IPS-18c (cell line): ENCODE measurements around the gene FAM169A.
"Not testable (repeated sequence)": the region's sequence is repeated elsewhere in the genome, so short reads cannot be mapped to it uniquely, and the experiment has no call there.

Source experiments
- H3K4me3 ChIP-seq: 2 replicates; pipeline ENCODE4 v1.7.0; 2013; ENCODE audit warnings: low read depth, mild to moderate bottlenecking, low read length, moderate library complexity; ENCODE audit not compliant: insufficient read depth
- H3K9me3 ChIP-seq: one replicate; pipeline ENCODE4 v1.6.1; 2013; ENCODE audit warnings: mild to moderate bottlenecking, low read length, moderate library complexity; ENCODE audit not compliant: control insufficient read depth, insufficient read depth

The FAM169A gene

DNA sequence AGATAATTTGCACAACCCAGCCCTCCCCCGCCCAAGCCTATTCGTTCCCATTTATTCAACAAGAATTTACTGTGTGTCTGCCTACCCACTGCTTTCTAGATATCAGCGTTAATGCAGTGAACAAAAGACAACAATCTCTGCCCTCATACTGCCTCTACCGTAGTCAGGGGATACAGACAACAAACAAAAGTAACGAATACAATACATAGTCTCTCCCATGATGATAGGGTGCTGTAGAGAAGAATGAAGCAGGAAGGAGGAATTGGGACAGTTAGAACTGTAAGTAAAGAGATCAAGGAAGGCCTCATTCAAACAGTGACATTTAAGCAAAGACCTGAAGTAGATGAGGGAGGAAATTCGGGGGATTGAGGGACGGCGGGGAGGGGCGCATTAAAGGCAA, 101.0 kb downstream of the FAM169A start:
- H3K4me3 ChIP-seq = no peak overlapping the region
- H3K9me3 ChIP-seq = no peaks in the 10 kb centered on the region

DNA sequence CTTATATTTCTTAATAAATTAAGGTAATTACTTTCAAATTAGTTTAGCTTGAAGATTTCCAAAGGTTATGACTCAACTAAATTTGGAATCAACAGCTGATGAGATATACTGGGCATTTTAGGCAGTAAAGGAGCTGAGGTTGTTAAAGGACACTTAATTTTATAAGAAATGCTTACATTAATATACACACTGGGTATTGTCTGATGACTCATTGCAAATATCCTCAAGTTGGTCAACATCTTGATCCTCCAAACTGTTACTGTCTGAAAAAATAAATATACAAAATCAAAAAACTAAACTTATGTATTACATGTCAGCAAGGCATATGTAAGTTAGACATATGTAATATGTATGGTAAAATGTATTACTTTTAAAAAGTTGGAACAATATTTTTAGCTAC, 102.7 kb downstream of the FAM169A start:
- Histone ChIP-seq H3K4me3 (no peak overlapping the region), H3K9me3 (no peaks in the 10 kb centered on the region)

DNA sequence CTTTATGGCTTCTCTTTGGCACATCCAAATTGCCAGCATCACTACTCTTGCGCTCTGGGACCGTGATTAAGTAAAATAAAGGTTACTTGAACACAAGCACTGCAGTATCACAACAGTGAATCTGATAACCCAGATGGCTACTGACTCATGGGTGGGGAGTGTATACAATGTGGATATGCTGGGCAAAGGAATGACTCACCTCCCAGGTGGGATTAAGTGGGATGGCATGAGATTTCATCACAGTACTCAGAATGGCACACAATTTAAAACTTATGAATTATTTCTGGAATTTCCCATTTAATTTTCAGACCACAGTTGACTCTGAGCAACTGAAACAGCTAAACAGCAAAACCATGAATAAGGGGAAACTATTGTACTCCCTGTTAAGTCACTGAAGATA, 103.6 kb downstream of the FAM169A start:
- H3K9me3 ChIP-seq = no peaks in the 10 kb centered on the region
- H3K4me3 ChIP-seq = no peak overlapping the region

GRCh38 chr5:74761241-74761640, 104.9 kb downstream of the FAM169A start:
- no peaks in the 10 kb centered on the region for H3K9me3 ChIP-seq
- no peak overlapping the region for H3K4me3 ChIP-seq

- not testable (repeated sequence) for H3K4me3 ChIP-seq, H3K9me3 ChIP-seq
Measured at GRCh38 chr5:74748742-74749141, 117.4 kb downstream of the FAM169A start.

DNA sequence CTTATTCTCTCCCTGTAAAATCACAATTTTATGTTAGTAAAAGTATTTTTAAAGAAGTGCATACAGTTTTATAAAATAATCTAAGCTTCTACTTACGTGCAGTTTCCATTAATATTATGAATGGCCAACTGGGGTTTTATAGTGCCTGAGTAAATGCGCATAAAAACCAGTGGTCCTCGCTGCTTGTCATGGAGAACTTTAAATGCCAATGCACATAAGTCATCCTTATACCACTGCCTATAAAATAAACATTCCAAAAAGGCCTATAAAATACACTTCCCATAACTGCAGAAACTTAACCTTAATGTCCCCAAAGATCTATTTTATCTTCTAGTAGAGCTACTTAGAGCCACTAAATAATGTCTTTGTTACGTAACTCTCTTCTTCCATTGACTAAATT, 127.8 kb downstream of the FAM169A start:
- no peaks in the 10 kb centered on the region for H3K9me3 ChIP-seq
- H3K4me3 ChIP-seq = no peak overlapping the region

DNA sequence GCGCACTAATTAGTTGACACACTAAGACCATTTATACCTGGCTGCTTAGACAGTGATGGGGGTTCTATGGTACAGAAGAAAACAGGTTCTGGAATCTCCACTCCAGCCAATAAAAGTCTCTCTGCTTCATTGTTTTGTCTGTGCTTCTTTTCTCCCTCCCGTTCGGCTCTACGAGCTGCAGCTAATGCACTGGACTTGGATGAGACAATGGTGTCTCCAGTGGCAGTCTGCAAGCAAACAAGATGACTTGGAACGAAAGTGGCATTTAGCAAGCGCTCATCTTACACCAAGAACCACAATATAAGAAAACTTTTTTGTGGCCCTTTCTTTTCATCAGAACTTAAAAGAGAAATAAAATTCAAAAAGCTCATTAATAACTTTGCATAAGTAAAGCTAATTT, 129.4 kb downstream of the FAM169A start:
- peaks cover 2% of the 10 kb centered on the region for H3K9me3 ChIP-seq
- H3K4me3 ChIP-seq = no peak overlapping the region
